ENCODE data around the gene SLC9A2.

- TF ChIP-seq POLR2AphosphoS5 (IDR thresholded peaks at IDR 0.05), result no peak
- no peak for TF ChIP-seq CTCF (IDR thresholded peaks at IDR 0.05)
- no peak for TF ChIP-seq EP300 (IDR thresholded peaks at IDR 0.05; ENCODE audit: low read depth)
Measured at GRCh38 chr2:102755284-102755683, 135.9 kb downstream of the SLC9A2 start.
